GM13976 (cell line): ENCODE data around the gene NEK9.

ENCODE experiments used
- DNase-seq: peaks from one replicate; pipeline ENCODE4 v3.0.0; 2012; ENCODE audit warnings: low spot score
- in situ Hi-C: fragments of 300-500 bp; cut with MboI; formaldehyde crosslinking; loops from one replicate; pipeline ENCODE4 v1.12.0; 2022; ENCODE audit warnings: low sequenced_read_pairs, mixed read lengths, inconsistent platforms; ENCODE audit not compliant: unreplicated experiment
- TF ChIP-seq, protein P1 (sequence below): IDR thresholded peaks from 2 replicates; pipeline ENCODE4 v1.5.1; 2012; ENCODE audit warnings: borderline replicate concordance, mild to moderate bottlenecking; ENCODE audit not compliant: insufficient read depth; ENCODE audit errors: extremely low read depth, missing control alignments, control extremely low read depth

Gene NEK9

DNA sequence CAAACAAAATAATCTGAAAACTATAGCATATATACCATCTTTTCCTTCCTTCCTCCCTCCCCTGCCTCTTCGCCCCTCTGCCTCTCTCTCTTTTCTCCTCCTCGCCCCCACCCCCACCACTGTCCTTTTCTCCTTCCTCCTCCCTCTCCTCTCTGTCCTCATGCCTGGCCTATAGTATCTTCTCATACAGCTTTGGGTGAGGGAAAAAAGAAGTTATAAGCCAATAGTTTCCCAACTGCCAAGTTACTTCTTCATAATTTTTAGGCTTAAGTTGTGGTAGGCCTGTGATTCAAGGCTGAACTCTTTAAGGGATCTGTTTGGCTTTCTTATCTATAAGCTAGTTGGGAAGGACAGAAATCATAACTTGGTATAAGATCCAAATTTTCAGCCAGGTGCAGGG is 40.5 kb upstream of the NEK9 start:
- in situ Hi-C loops = no loop called here
- TF ChIP-seq, protein P1, sequence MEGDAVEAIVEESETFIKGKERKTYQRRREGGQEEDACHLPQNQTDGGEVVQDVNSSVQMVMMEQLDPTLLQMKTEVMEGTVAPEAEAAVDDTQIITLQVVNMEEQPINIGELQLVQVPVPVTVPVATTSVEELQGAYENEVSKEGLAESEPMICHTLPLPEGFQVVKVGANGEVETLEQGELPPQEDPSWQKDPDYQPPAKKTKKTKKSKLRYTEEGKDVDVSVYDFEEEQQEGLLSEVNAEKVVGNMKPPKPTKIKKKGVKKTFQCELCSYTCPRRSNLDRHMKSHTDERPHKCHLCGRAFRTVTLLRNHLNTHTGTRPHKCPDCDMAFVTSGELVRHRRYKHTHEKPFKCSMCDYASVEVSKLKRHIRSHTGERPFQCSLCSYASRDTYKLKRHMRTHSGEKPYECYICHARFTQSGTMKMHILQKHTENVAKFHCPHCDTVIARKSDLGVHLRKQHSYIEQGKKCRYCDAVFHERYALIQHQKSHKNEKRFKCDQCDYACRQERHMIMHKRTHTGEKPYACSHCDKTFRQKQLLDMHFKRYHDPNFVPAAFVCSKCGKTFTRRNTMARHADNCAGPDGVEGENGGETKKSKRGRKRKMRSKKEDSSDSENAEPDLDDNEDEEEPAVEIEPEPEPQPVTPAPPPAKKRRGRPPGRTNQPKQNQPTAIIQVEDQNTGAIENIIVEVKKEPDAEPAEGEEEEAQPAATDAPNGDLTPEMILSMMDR = no peak
- no peak for DNase-seq

GRCh38 chr14:75165586-75166391 is 38.9 kb upstream of the NEK9 start:
- DNase-seq = no peak
- TF ChIP-seq, protein P1 = no peak
- in situ Hi-C loops = no loop called here

GRCh38 chr14:75164809-75165208 is 38.0 kb upstream of the NEK9 start:
- no peak for DNase-seq
- in situ Hi-C loops = no loop called here
- TF ChIP-seq, protein P1 = no peak

GRCh38 chr14:75163677-75164076 is 36.8 kb upstream of the NEK9 start:
- in situ Hi-C loops = no loop called here
- no peak for DNase-seq
- TF ChIP-seq, protein P1 = no peak

DNA sequence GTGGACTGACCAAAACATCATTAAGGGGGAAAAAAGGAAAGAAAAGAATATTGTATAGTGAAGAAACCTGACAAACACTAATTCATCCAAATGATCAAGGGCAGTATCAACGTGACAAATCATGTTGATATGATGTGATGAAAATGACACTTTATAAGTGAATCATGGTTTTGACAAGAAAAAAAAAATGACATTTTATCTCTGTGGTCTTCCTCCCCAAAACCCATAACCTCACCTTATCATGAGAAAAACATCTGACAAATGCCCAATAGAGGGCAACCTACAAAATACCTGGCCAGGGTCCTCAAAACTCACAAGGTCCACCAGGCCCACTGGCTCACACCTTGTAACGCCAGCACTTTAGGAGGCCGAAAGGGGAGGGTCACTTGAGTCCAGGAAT is 35.8 kb upstream of the NEK9 start:
- TF ChIP-seq, protein P1 = no peak
- DNase-seq = no peak
- in situ Hi-C loops = no loop called here

- TF ChIP-seq, protein P1 = no peak
- in situ Hi-C loops = no loop called here
- no peak for DNase-seq
Observed at GRCh38 chr14:75158843-75159614, 32.2 kb upstream of the NEK9 start.
